GM11168 (cell line): ENCODE measurements around the gene PRODH2.

ENCODE experiments used
- in situ Hi-C: fragments of 300-500 bp; cut with MboI; formaldehyde crosslinking; loops from one replicate; pipeline ENCODE4 v1.12.0; 2022; ENCODE audit warnings: low sequenced_read_pairs; ENCODE audit not compliant: unreplicated experiment

The PRODH2 gene

DNA sequence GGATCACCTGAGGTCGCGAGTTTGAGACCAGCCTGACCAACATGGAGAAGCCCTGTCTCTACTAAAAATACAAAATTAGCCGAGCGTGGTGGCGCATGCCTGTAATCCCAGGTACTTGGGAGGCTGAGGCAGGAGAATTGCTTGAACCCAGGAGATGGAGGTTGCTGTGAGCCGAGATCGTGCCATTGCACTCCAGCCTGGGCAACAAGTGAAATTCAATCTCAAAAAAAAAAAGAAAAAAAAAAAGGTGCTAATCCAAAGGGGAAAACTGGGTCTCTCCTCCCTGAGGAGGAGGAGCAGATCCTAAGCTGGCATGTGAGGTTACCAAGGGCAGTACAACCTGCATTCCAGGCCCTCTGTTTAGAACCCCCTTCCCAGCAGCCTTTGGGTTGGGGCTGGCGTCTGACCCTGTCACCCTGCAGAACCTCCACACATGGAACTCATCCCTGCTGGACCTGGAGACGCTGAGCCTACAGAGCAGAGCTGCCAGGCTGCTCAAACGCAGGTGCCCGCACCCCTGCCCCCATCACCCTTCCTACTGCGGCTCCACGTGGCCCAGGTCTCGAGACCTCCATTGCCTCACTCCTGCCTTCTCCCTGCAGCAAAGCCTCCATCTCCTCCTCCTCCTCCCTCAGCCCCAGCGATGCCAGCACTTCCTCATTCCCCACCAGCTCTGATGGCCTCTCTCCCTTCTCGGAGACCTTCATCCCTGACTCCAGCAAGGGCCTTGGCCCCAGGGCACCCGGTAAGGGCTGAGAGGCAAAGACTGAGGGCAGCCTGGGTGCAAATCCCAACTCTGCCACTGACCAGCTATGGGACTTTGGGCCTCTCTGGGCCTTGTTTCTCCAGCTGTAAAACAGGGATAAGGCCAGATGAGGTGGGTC lies 48.0 kb downstream of the PRODH2 start:
- in situ Hi-C loops: no loop called here

DNA sequence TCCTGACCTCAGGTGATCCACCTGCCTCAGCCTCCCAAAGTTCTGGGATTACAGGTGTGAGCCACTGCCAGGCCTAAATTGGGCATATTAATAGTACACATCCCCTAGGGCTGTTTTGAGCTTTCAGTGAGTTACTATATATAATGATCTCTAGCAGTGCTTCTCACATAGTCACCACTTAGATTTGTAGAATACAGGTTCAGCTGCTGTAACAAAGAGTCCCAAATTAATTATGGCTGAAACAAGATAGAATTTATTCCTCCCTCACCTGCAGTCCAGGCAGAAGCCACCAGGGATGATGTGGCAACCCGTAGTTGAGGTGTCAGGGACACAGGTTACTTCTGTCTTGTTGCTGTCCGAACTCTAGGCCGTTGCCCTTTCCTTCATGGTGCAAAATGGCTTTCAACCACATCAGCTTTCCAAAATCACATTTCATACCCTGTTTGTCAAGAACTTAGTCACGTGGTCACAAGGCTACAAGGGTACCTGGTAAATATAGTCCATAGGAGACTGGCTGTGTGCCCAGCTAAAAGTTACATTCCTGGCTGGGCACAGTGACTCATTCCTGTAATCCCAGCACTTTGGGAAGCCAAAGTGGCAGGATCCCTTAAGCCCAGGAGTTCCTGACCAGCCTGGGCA lies 51.8 kb downstream of the PRODH2 start:
- in situ Hi-C loops: no loop called here

DNA sequence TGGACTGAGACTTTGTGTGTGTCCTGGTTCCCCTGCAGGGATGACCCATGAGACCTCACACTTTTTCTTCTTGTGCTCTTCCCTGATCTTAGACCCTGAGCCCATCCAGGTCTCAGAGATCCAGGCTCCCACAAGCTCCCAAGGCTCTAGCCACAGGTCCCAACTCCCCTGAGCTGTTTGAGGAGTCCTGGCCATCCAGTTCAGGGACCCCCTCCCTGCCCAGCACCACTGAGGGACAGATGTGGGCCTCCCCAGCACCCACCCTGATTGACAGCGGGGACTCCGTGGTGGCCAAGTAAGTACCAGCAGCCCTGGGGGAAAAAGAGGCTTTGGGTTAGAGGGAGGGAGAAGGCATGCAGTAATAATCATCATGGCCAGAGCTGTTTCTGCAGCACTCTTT lies 52.9 kb downstream of the PRODH2 start:
- in situ Hi-C loops: no loop called here

- in situ Hi-C loops: no loop called here
Measured at GRCh38 chr19:35757749-35758608, 54.7 kb downstream of the PRODH2 start, which contains the start of gene PROSER3. Gene PROSER3 (plus strand): TSS chr19:35758176. CDS start chr19:35758216, 40 bp downstream.

DNA sequence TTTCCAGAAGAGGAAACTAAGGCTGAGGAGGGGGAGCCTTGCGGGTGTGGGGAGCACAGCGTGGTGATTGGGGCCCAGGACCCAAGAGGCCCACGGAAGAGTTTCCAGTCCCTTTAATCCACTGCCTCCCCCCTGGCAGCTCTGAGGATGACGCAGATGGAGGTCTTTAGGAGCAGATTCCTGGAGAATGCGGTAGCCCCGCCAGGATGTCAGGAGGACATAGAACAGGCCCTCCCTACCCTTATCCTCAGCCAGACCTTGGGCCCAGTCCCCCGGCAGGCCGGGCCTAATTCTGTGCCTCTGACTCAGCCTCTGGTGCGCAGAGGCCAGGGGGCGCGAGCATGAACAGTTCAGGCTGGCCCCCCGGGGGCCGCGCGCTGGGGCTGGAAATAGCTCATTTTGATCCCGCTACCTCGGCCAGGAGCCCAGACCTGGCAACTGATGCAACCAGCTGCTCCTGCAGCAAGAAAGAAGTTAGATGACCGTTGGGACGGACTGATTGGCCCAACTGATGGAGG lies 55.4 kb downstream of the PRODH2 start:
- in situ Hi-C loops: no loop called here

GRCh38 chr19:35756377-35757230 lies 56.0 kb downstream of the PRODH2 start, which contains the start of gene HSPB6:
Gene HSPB6 (minus strand): TSS chr19:35757029. CDS start chr19:35757008, 21 bp downstream.
- in situ Hi-C loops: no loop called here

DNA sequence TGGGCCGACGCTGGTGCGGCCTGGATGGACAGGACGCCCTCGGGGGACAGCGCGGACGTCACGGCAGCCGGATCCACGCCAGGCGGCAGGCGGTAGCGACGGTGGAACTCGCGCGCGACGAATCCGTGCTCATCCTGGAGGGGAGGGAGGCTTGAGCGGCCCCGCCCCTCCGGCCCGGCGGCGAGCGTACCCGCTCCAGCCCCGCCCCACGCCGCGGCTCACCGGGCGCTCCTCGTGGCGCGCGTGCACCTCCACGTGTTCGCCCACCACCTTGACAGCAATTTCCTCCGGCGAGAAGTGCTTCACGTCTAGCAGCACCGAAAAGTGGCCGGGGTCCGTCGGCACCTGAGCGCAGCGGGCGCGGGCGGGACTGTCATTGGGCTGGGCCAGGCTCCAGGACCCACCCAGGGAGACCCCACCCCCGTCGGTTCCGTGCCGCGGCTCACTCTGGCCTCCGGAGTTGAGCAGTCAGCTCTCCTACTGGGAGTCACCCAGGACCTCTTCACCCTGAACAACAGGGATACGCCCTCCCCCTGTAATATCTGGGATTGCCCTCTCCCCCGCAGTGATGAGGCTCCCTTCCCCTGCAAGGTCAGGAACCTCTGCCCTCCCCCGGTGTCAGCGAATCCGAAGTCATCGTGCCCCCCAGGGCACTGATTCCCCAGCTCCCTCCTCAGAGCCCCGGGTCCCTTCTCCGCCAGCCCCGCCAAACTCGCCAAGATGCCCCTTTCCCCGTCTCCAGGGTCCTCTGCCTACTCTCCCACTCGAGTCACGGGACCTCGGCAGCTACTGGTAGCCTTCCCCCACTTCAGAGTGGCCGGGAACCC lies 56.9 kb downstream of the PRODH2 start:
- in situ Hi-C loops: no loop called here

- in situ Hi-C loops: no loop called here
Measured at GRCh38 chr19:35755131-35755549, 57.5 kb downstream of the PRODH2 start.

DNA sequence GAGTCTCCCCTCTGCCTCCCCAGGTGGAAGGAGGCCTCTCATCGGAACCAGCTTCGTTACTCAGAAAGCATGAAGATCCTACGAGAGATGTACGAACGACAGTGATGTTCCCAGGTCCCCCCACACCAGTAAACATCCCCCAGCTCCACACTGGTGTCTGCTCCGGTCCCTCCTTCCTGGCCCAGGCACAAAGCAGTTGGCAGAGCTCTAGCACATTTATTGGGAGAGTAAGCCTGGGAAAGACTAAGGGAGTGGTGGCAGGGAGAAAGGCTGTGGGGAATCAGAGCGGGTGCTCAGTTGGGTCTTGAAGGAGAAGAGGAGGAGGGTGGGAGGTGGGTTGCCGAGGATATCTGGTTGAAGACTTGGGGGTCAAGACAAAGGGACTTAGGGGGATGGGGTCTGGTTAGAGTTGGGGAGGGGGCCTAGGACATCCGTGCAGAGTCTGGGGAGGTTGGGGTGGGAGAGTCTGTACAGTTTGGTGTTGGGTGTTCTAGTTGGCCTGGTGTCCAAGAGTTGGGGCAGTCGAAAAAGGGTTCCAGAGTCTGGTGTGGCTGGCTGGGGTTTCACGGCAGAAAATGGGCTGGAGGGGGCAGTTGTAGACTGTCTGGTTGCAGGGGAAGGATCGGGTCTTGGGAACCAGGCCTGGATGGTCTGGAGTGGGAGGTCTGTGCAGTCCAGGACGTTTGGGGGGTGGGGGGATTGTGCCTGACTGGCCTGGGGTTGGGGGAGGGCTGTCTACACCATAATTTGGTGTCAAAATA lies 58.1 kb downstream of the PRODH2 start:
- in situ Hi-C loops: no loop called here

GRCh38 chr19:35753634-35754369 lies 58.8 kb downstream of the PRODH2 start:
- in situ Hi-C loops: no loop called here

DNA sequence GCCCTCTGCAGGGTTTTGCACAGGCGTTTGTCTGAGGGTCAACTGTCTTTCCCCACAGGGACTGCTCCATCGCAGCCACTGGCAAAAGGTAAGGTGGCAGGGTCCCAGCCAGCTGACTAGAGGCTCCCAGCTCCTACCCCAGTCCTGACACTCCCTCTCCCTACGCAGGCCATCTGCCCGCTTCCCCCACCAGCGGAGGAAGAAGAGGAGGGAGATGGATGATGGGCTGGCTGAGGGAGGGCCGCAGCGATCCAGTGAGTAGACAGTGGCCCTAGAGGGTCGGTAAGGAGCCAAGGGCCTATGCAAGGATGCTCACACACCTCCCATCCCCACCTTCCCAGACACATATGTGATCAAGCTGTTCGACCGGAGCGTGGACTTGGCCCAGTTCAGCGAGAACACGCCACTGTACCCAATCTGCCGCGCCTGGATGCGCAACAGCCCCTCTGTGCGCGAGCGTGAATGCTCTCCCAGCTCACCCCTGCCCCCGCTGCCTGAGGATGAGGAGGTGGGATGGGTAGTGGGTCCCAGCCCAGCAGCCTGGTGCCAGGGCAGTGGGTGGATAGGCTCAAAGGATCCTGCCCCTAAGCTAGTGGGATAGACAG lies 59.8 kb downstream of the PRODH2 start:
- in situ Hi-C loops: no loop called here

DNA sequence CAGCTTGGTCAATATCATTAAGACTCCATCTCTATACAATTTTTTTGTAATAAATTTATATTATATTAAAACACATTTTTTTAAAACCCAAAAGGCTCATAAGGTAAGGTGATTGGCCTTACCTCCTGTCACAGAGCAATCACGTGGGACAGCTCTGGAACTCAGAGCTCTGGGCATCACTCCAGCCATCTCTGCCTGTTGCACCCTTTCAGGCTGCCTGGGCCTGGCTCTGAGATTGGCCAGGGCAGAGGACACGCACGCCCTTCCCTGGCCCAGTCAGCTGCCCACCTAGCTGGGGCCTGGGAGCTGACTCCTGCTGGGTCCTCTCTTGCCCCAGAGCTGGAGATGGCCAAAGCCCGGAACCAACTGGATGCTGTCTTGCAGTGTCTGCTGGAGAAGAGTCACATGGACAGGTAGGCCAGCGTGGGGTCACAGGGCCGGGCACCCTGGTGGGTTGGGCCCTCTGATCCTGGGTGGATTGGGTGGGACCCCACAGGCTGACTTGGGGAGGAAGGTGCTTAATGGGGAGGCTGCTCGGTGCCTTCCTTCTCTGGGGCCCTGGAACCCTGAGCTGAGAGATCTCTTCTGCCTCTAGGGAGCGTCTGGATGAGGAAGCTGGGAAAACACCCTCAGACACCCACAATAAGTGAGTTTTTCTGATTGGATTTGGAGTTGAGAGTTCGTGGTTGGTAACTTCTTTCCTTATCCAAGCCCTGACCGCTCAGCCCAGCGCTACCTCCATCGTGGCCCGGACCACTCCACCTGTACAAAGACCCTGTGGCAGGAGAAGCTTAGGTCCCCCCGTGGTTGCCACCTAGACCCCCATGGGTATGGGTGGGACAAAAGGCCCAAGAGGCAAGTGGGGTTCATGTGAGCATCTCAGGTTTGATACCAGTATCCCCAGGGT lies 60.6 kb downstream of the PRODH2 start:
- in situ Hi-C loops: no loop called here

- in situ Hi-C loops: no loop called here
Measured at GRCh38 chr19:35750167-35750566, 62.5 kb downstream of the PRODH2 start.
